CD4-positive, alpha-beta T cell treated with Interleukin-4 for 1 hour (primary cell): ENCODE measurements around the gene SART3.

ENCODE experiments used
- DNase-seq, 2 donors: peaks; one replicate each; pipeline ENCODE4 v3.0.0-alpha.2; 2020 to 2022

SART3 gene

GRCh38 chr12:108560752-108561719, at the start of gene SART3:
SART3 (minus strand) TSS chr12:108561173; CDS start chr12:108561154, 19 bp downstream.
- DNase-seq, result peak; percentile 84 to 92

- DNase-seq, result no peak
These were observed 49.4 kb upstream of the SART3 start for GRCh38 chr12:108610336-108610815.

- no peak for DNase-seq
These were observed 48.8 kb upstream of the SART3 start for GRCh38 chr12:108609537-108610335.

- no peak for DNase-seq
These were observed 47.6 kb upstream of the SART3 start for GRCh38 chr12:108608616-108609015.

GRCh38 chr12:108607981-108608600, 47.1 kb upstream of the SART3 start:
- DNase-seq, result no peak

GRCh38 chr12:108606492-108606891, 45.5 kb upstream of the SART3 start:
- no peak for DNase-seq

GRCh38 chr12:108605690-108606406, 44.9 kb upstream of the SART3 start:
- no peak for DNase-seq

- DNase-seq, result no peak
These were observed 44.2 kb upstream of the SART3 start for GRCh38 chr12:108605000-108605689.

GRCh38 chr12:108604208-108604941, 43.4 kb upstream of the SART3 start:
- DNase-seq, result no peak

- DNase-seq, result no peak
These were observed 42.8 kb upstream of the SART3 start for GRCh38 chr12:108603743-108604142.

GRCh38 chr12:108602976-108603704, 42.2 kb upstream of the SART3 start:
- no peak for DNase-seq

GRCh38 chr12:108602209-108602705, 41.3 kb upstream of the SART3 start:
- DNase-seq, result no peak

GRCh38 chr12:108600702-108601007, 39.7 kb upstream of the SART3 start:
- DNase-seq, result no peak

- no peak for DNase-seq
These were observed 39.2 kb upstream of the SART3 start for GRCh38 chr12:108599948-108600701.

- no peak for DNase-seq
These were observed 38.6 kb upstream of the SART3 start for GRCh38 chr12:108599541-108599940.

GRCh38 chr12:108598553-108599250, 37.7 kb upstream of the SART3 start:
- no peak for DNase-seq

GRCh38 chr12:108597559-108598471, 36.8 kb upstream of the SART3 start, which contains the start of gene TMEM119:
TMEM119 (minus strand) TSS chr12:108598084; CDS start chr12:108592383, 5,701 bp downstream.
- DNase-seq, result no peak
